HEK293 (cell line): Measurements from ENCODE around the gene ENO3.

Experiments
- BCL11A ChIP-seq: fragments of 450-650 bp; formaldehyde crosslinking; IDR thresholded peaks from 2 replicates; pipeline ENCODE4 v1.5.1; 2016; ENCODE audit warnings: low read depth, missing biosample characterization, missing genetic modification characterization
- EGR2 ChIP-seq: fragments of 450-650 bp; formaldehyde crosslinking; IDR thresholded peaks from 2 replicates; pipeline ENCODE4 v1.5.1; 2016; ENCODE audit warnings: low read depth, missing biosample characterization, missing genetic modification characterization
- GLI4 ChIP-seq: fragments of 450-650 bp; formaldehyde crosslinking; IDR thresholded peaks from 2 replicates; pipeline ENCODE4 v1.5.1; 2016; ENCODE audit warnings: missing biosample characterization, missing genetic modification characterization
- HOXC10 ChIP-seq: sonication (generic); formaldehyde crosslinking; IDR thresholded peaks from 2 replicates; pipeline ENCODE4 v1.8.1; 2023; ENCODE audit warnings: mild to moderate bottlenecking, missing genetic modification reagents
- KLF8 ChIP-seq: fragments of 450-650 bp; formaldehyde crosslinking; IDR thresholded peaks from 2 replicates; pipeline ENCODE4 v1.5.1; 2016; ENCODE audit warnings: missing biosample characterization, missing genetic modification characterization
- PATZ1 ChIP-seq: fragments of 450-650 bp; formaldehyde crosslinking; IDR thresholded peaks from 2 replicates; pipeline ENCODE4 v1.5.1; 2016; ENCODE audit warnings: missing biosample characterization, missing genetic modification characterization
- PBX3 ChIP-seq: sonication (generic); formaldehyde crosslinking; IDR thresholded peaks from 2 replicates; pipeline ENCODE4 v1.8.1; 2022; ENCODE audit warnings: mild to moderate bottlenecking, moderate library complexity, missing genetic modification reagents
- PRDM2 ChIP-seq: fragments of 450-650 bp; formaldehyde crosslinking; IDR thresholded peaks from 2 replicates; pipeline ENCODE4 v1.5.1; 2016; ENCODE audit warnings: missing biosample characterization, missing genetic modification characterization, borderline replicate concordance
- PRDM4 ChIP-seq: fragments of 450-650 bp; formaldehyde crosslinking; IDR thresholded peaks from 2 replicates; pipeline ENCODE4 v1.5.1; 2017; ENCODE audit warnings: missing biosample characterization, missing genetic modification characterization
- SCRT2 ChIP-seq: fragments of 450-650 bp; formaldehyde crosslinking; IDR thresholded peaks from 2 replicates; pipeline ENCODE4 v1.5.1; 2016; ENCODE audit warnings: missing biosample characterization, missing genetic modification characterization
- ZBTB20 ChIP-seq: fragments of 450-650 bp; formaldehyde crosslinking; IDR thresholded peaks from 2 replicates; pipeline ENCODE4 v1.5.1; 2016; ENCODE audit warnings: missing biosample characterization, missing genetic modification characterization
- ZEB2 ChIP-seq: fragments of 450-650 bp; formaldehyde crosslinking; IDR thresholded peaks from 2 replicates; pipeline ENCODE4 v1.5.1; 2016; ENCODE audit warnings: missing biosample characterization, missing genetic modification characterization
- ZNF23 ChIP-seq: fragments of 450-650 bp; formaldehyde crosslinking; IDR thresholded peaks from 2 replicates; pipeline ENCODE4 v1.5.1; 2016; ENCODE audit warnings: missing biosample characterization, missing genetic modification characterization, borderline replicate concordance
- ZNF341 ChIP-seq: fragments of 450-650 bp; formaldehyde crosslinking; IDR thresholded peaks from 2 replicates; pipeline ENCODE4; 2016; ENCODE audit warnings: low read depth, missing biosample characterization, missing genetic modification characterization
- ZNF37A ChIP-seq: fragments of 450-650 bp; IDR thresholded peaks from 2 replicates; pipeline ENCODE4 v1.5.1; 2018; ENCODE audit warnings: missing biosample characterization, missing genetic modification characterization
- ZNF398 ChIP-seq: fragments of 450-650 bp; formaldehyde crosslinking; IDR thresholded peaks from 2 replicates; pipeline ENCODE4 v1.5.1; 2017; ENCODE audit warnings: missing biosample characterization, missing genetic modification characterization
- ZNF433 ChIP-seq: fragments of 450-650 bp; formaldehyde crosslinking; IDR thresholded peaks from 2 replicates; pipeline ENCODE4 v1.5.1; 2016; ENCODE audit warnings: missing biosample characterization, missing genetic modification characterization, low read depth
- ZNF501 ChIP-seq: fragments of 450-650 bp; formaldehyde crosslinking; IDR thresholded peaks from 2 replicates; pipeline ENCODE4 v1.5.1; 2016; ENCODE audit warnings: missing biosample characterization, missing genetic modification characterization
- ZNF529 ChIP-seq: fragments of 450-650 bp; formaldehyde crosslinking; IDR thresholded peaks from 2 replicates; pipeline ENCODE4 v1.5.1; 2017; ENCODE audit warnings: missing genetic modification characterization, missing biosample characterization; ENCODE audit not compliant: insufficient replicate concordance
- ZNF555 ChIP-seq: fragments of 450-650 bp; formaldehyde crosslinking; conservative IDR thresholded peaks from 2 replicates; pipeline ENCODE4 v1.5.1; 2017; ENCODE audit warnings: missing biosample characterization, mild to moderate bottlenecking, missing genetic modification characterization, inconsistent platforms
- ZNF776 ChIP-seq: fragments of 450-650 bp; formaldehyde crosslinking; IDR thresholded peaks from 2 replicates; pipeline ENCODE4 v1.5.0; 2017; ENCODE audit warnings: missing biosample characterization, missing genetic modification characterization, borderline replicate concordance
- ZSCAN16 ChIP-seq: fragments of 450-650 bp; formaldehyde crosslinking; IDR thresholded peaks from 2 replicates; pipeline ENCODE4 v1.5.1; 2016; ENCODE audit warnings: missing biosample characterization, missing genetic modification characterization
- ZSCAN5A ChIP-seq: fragments of 450-650 bp; formaldehyde crosslinking; IDR thresholded peaks from 2 replicates; pipeline ENCODE4 v1.5.1; 2016; ENCODE audit warnings: missing biosample characterization, missing genetic modification characterization

The ENO3 gene

GRCh38 chr17:4948166-4948930 lies 2.6 kb upstream of the ENO3 start, which contains the start of gene PFN1 (continued):
- TF ChIP-seq PRDM2, result peak; percentile 50; the same call in 1 of the 2 replicates
- peak; percentile 82; the same call in 1 of the 2 replicates for TF ChIP-seq ZNF501 (tag by site-specific recombination)
- peak; percentile 82 for TF ChIP-seq PATZ1
- TF ChIP-seq EGR2 (tag by site-specific recombination), result 0 out of 2 replicates have a peak, but pooled peaks have one; percentile 10
- TF ChIP-seq SCRT2, result no peak
- TF ChIP-seq ZNF23 (tag by site-specific recombination), result no peak
- TF ChIP-seq ZSCAN16, result 0 out of 2 replicates have a peak, but pooled peaks have one; percentile 12
- TF ChIP-seq ZNF555 (tag by site-specific recombination), result no peak
- TF ChIP-seq PBX3 (CRISPR knock-in tag), result peak; percentile 89
- peak; percentile 89 for TF ChIP-seq ZNF398 (tag by site-specific recombination)
- TF ChIP-seq ZNF776 (tag by site-specific recombination), result no peak
- peak; percentile 97 for TF ChIP-seq ZEB2 (tag by site-specific recombination)
- no peak for TF ChIP-seq ZNF37A (tag by site-specific recombination)
- peak; percentile 84 for TF ChIP-seq ZNF341 (tag by site-specific recombination)
- peak; percentile 51; the same call in 1 of the 2 replicates for TF ChIP-seq ZBTB20
- no peak for TF ChIP-seq ZNF529 (tag by site-specific recombination)
- TF ChIP-seq ZSCAN5A (tag by site-specific recombination), result peak; percentile 71; the same call in 1 of the 2 replicates
- TF ChIP-seq HOXC10, result no peak
- TF ChIP-seq KLF8 (tag by site-specific recombination), result peak; percentile 48; the same call in 1 of the 2 replicates
- TF ChIP-seq PRDM4 (tag by site-specific recombination), result peak; percentile 46; the same call in 1 of the 2 replicates
- peak; percentile 11; the same call in 1 of the 2 replicates for TF ChIP-seq BCL11A (tag by site-specific recombination)
- TF ChIP-seq ZNF433 (tag by site-specific recombination), result 0 out of 2 replicates have a peak, but pooled peaks have one; percentile 5
- 0 out of 2 replicates have a peak, but pooled peaks have one; percentile 37 for TF ChIP-seq GLI4
